NK-92 treated with Interleukin-12 subunit alpha and Interleukin-12 subunit beta, amount 100 ng/mL, for 24 hours (cell line): Measurements from ENCODE around the gene IFITM5.
"Not testable (repeated sequence)": the region's sequence is repeated elsewhere in the genome, so short reads cannot be mapped to it uniquely, and the experiment has no call there.

ENCODE experiments used
- DNase-seq: peaks from one replicate; lab custom pipeline; 2025; lab: John Stamatoyannopoulos, UW

IFITM5 gene

DNA sequence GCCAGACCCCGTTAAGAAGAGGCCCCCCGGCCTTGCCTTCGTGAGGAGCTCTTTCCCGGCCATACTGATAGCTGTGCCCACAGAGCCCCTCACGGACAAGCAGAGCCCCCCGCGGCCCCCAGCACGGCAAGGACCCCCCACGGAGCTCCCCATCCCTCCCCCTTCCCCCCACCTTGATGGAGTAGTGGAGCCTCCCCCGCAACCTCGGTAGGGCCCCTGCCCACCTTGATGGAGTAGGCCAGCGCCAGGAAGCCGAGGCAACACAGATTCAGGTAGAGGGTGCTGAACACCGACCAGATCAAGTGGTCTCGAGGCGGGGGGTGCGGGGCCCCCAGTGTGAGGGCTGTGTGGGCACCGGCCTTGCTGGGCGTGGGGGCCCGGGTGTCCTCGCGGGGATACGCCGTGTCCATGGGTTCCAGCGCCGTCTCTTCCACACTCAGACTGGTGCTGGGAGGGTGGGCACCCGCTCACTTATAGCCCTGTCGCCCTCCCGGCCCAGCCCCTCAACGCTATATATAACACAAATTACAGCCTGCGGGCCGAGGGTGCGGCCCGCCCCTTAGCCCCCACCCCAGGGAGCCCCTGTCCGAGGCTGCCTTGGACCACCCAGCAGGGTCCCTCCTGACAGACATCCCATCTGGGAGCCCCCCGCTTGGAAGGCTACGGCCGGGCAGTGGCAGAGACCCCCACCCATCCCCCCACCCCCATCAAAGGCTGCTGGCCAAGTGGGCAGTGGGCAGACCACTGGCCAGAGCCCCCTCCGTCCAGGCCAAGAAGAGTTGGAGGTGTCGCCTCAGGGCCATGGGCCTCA lies at the start of gene IFITM5:
TSS of gene IFITM5 (minus strand) at position 446 of the 811 bp plus-strand sequence. CDS start at position 410, 36 bp downstream.
- no peak for DNase-seq

GRCh38 chr11:346529-346928 lies 47.2 kb upstream of the IFITM5 start:
- DNase-seq: no peak

GRCh38 chr11:344836-345578 lies 45.7 kb upstream of the IFITM5 start:
- no peak for DNase-seq

GRCh38 chr11:342328-342727 lies 43.0 kb upstream of the IFITM5 start:
- DNase-seq: no peak

DNA sequence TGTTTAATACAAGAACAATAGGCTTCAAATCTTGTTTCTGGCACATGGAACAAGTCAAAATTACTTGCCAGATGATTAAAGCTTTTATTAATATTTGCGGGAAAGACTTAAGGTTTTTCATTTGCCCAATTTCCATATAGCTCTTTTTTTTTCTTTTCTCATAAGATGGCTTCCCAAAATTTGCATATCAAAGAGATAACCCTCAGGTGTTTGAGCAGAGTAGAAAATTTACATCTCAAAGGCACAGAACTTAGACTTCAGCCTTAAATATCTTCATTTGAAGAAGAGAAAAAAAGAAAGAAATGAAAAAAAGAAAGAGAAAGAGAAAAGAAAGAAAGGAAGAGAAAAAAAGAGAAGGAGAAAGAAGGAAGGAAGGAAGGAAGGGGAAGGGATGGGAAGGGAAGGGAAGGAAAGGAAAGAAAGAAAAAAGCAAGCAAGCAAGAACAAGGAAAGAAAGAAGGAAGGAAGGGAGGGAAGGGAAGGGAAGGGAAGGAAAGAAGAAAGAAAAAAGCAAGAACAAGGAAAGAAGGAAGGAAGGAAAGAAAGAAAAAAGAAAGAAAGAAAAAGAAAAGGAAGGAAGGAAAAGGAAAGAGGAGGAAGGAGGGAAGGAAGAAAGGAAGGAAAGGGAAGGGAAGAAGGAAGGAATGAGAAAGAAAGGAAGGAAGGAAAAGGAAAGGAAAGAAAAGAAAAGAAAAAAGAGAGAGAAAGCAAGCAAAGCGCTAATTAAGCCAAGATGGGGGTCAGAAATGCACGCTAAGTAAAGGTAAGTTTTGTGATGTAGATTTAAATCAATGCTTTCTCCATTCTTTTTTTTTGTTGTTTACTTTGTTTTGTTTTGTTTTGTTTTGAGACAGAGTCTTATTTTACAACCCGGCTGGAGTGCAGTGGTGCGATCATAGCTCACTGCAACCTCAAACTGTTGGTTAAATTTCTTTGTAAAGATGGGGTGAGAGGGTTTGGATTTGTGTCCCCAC lies 41.5 kb upstream of the IFITM5 start:
- DNase-seq: no peak

- no peak for DNase-seq
Measured at GRCh38 chr11:339963-340362, 40.6 kb upstream of the IFITM5 start.

DNA sequence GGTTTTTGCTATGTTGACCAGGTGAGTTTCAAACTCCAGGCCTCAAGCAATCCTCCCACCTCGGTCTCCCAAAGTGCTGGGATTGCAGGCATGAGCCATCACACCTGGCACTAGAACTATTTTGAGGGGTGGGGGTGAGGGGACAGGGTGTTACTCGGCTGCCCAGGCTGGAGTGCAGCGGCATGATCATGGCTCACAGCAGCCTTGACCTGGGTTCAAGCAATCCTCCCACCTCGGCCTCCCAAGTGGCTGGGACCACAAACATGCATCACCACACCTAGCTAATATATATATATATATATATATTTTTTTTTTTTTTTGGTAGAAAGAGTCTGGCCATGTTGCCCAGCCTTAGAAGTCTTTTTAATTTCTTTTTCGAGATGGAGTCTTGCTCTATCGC lies 38.4 kb upstream of the IFITM5 start:
- no peak for DNase-seq

- DNase-seq: no peak
Measured at GRCh38 chr11:336659-337198, 37.4 kb upstream of the IFITM5 start.

GRCh38 chr11:335779-336658 lies 36.7 kb upstream of the IFITM5 start:
- DNase-seq: no peak

GRCh38 chr11:334264-334994 lies 35.1 kb upstream of the IFITM5 start:
- no peak for DNase-seq

- not testable (repeated sequence) for DNase-seq
Measured at GRCh38 chr11:333616-334263, 34.4 kb upstream of the IFITM5 start.

- DNase-seq: no peak
Measured at GRCh38 chr11:332651-333480, 33.5 kb upstream of the IFITM5 start.

DNA sequence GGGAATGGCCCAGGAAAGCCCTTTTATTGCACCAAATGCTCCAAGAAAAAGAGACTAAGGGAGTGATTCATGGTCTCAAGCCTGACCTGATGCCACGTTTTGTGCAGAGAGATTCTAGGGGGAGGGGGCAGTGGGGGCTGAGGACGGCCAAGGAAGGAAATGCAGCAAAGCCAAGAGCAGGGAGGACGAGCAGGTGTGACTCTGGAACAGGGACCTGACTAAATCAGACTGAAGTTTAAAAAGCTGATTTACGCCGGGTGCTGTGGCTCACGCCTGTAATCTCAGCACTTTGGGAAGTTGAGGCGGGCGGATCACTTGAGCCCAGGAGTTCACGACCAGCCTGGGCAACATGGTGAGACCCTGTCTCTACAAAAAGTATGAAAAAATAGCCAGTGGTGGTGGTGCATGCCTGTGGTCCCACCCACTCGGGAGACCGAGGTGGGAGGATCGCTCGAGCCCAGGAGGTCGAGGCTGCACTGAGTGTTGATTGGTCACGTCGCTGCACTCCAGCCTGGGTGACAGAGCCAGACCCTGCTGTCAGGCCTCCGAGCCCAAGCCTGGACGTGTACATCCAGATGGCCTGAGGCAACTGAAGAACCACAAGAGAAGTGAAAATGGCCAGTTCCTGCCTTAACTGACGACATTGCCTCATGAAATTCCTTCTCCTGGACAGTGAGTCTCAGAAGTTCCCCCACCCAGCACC lies 32.2 kb upstream of the IFITM5 start:
- peak; percentile 59 for DNase-seq

- peak; percentile 72 for DNase-seq
Measured at GRCh38 chr11:330694-331357, 31.5 kb upstream of the IFITM5 start.

DNA sequence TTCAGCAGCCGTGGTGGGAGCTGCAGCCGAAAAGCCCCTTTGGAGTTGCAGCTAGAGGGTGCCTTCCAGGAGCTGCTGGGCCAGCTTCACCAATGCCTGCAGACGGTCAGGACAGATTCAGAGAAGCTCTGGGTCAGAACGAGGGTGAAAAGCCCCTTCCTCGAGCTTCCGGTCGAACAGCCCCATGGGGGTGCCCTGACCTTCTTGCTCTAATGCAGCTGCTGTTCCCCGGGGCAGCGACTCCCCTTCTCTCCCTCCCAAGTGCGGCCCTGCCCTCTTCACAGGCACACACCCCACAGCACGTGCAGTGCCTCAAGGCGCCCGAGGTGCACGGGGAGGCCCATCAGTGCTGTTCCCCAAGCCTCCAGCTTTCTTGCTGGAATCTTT lies 31.0 kb upstream of the IFITM5 start:
- no peak for DNase-seq

DNA sequence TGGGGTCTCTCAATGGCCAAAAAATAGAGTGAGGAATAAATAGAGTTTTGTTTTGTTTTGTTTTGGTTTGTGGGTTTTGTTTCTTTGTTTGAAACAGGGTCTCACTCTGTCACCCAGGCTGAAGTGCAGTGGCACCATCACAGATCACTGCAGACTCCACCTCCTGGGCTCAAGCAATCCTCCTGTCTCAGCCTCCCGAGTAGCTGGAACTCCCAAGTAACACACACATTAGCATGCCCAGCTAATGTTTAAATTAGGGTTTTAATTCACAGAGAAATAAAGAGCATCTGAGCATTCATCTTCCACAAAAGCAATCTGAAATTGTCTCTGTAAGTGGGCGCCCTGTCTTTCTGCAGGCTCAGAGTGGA lies 30.5 kb upstream of the IFITM5 start:
- DNase-seq: no peak

GRCh38 chr11:328516-329100 lies 29.3 kb upstream of the IFITM5 start:
- DNase-seq: not testable (repeated sequence)
